ENCODE measurements around the gene TFAM. TPM values are rescaled to one million over a fixed set of nuclear protein-coding genes. Genes with fewer than 3 reads are reported as not detected.

The TFAM gene
- total RNA-seq, 6 donors from 2014 or later: 6.3 to 28.1 (median 16.2) TPM

DNA sequence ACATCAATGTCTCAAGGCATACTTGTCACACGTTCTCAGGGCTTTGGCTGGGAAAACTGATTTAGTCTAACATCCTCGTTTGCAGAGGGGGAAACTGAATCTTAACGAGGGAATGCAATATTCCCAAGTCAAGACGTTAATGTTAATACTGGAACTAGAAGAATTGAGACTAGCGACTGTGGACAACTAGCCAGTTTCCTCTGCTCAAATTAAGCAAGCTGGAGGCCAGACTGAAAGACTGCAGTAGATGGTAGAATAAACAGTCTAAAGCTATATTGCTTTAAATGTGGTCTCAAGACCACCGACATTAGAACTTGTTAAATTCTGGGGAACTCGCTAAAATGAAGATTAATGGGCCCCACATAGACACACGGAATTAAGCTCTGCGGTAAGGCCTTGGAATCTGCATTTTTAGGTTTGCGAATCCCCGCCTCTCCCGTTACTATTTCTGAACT lies 639 bp upstream of the TFAM start:
- Histone ChIP-seq H3K27ac (peak overlapping the region; percentile 85 to 96 (median 92)), H3K4me1 (peaks cover 17 to 31% (median 19%) of the 10 kb centered on the region in 4 donors), H3K36me3 (peaks cover 0 to 27% (median 6%) of the 10 kb centered on the region in 4 donors), H3K4me3 (peak overlapping the region; percentile 61 to 92 (median 77)), H3K9me3 (no peaks in the 10 kb centered on the region), H3K27me3 (no peaks in the 10 kb centered on the region)
- WGBS, 2 donors: 1% methylated on average over 9 to 12 of the region's 12 CpGs
- DNase-seq: no peak
- TF ChIP-seq, protein P1, sequence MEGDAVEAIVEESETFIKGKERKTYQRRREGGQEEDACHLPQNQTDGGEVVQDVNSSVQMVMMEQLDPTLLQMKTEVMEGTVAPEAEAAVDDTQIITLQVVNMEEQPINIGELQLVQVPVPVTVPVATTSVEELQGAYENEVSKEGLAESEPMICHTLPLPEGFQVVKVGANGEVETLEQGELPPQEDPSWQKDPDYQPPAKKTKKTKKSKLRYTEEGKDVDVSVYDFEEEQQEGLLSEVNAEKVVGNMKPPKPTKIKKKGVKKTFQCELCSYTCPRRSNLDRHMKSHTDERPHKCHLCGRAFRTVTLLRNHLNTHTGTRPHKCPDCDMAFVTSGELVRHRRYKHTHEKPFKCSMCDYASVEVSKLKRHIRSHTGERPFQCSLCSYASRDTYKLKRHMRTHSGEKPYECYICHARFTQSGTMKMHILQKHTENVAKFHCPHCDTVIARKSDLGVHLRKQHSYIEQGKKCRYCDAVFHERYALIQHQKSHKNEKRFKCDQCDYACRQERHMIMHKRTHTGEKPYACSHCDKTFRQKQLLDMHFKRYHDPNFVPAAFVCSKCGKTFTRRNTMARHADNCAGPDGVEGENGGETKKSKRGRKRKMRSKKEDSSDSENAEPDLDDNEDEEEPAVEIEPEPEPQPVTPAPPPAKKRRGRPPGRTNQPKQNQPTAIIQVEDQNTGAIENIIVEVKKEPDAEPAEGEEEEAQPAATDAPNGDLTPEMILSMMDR (IDR thresholded peaks at IDR 0.05): no peak
- TF ChIP-seq POLR2A (IDR thresholded peaks at IDR 0.05): no peak
- TF ChIP-seq POLR2AphosphoS5 (IDR thresholded peaks at IDR 0.05): no peak
- TF ChIP-seq EP300 (IDR thresholded peaks at IDR 0.05): no peak
- peak in 1 of 2 donors; percentile 1 for ATAC-seq (ENCODE audit: low FRiP score in 2 of 2)

GRCh38 chr10:58385784-58386112 lies 538 bp downstream of the TFAM start:
- Histone ChIP-seq H3K36me3 (peaks cover 0 to 39% (median 7%) of the 10 kb centered on the region in 4 donors), H3K27ac (peak overlapping the region; percentile 85 to 96 (median 92)), H3K27me3 (no peaks in the 10 kb centered on the region), H3K4me3 (peak overlapping the region; percentile 61 to 92 (median 77)), H3K9me3 (no peaks in the 10 kb centered on the region), H3K4me1 (peaks cover 17 to 31% (median 19%) of the 10 kb centered on the region in 4 donors)
- 1 to 3% methylated on average over 15 of the region's 15 CpGs for WGBS, 2 donors
- peak; percentile 9 to 35 for ATAC-seq (ENCODE audit: low FRiP score in 2 of 2)
- TF ChIP-seq EP300 (IDR thresholded peaks at IDR 0.05) (no peak), POLR2AphosphoS5 (IDR thresholded peaks at IDR 0.05) (no peak), POLR2A (IDR thresholded peaks at IDR 0.05) (no peak)
- TF ChIP-seq, protein P1 (IDR thresholded peaks at IDR 0.05): no peak
- peak in 1 of 2 donors; percentile 47 for DNase-seq

GRCh38 chr10:58389024-58389423 lies 3.8 kb downstream of the TFAM start:
- TF ChIP-seq, protein P1 (IDR thresholded peaks at IDR 0.05): no peak
- TF ChIP-seq EP300 (IDR thresholded peaks at IDR 0.05): no peak
- TF ChIP-seq POLR2AphosphoS5 (IDR thresholded peaks at IDR 0.05): no peak
- TF ChIP-seq POLR2A (IDR thresholded peaks at IDR 0.05): no peak

GRCh38 chr10:58393317-58393716 lies 8.1 kb downstream of the TFAM start:
- no peaks in the 10 kb centered on the region for H3K4me1 ChIP-seq
- 86 to 92% methylated on average over 2 of the region's 2 CpGs for WGBS, 2 donors
- no peak for TF ChIP-seq POLR2A (IDR thresholded peaks at IDR 0.05)
- H3K36me3 ChIP-seq: peaks cover 29 to 95% (median 33%) of the 10 kb centered on the region in 4 donors
- ATAC-seq (ENCODE audit: low FRiP score in 2 of 2) (no peak), DNase-seq (no peak)
- no peak overlapping the region for H3K4me3 ChIP-seq
- H3K9me3 ChIP-seq: no peaks in the 10 kb centered on the region
- no peak overlapping the region for H3K27ac ChIP-seq
- no peaks in the 10 kb centered on the region for H3K27me3 ChIP-seq

More at GRCh38 chr10:58389024-58389423, 3.8 kb downstream of the TFAM start:
- 95 to 96% methylated on average over 3 of the region's 3 CpGs for WGBS, 2 donors
- Histone ChIP-seq H3K4me1 (peaks cover 15 to 25% (median 18%) of the 10 kb centered on the region in 4 donors), H3K27me3 (no peaks in the 10 kb centered on the region), H3K9me3 (no peaks in the 10 kb centered on the region), H3K27ac (no peak overlapping the region), H3K4me3 (no peak overlapping the region), H3K36me3 (peaks cover 9 to 69% (median 10%) of the 10 kb centered on the region in 4 donors)
- DNase-seq: no peak
- ATAC-seq (ENCODE audit: low FRiP score in 2 of 2): no peak

DNA sequence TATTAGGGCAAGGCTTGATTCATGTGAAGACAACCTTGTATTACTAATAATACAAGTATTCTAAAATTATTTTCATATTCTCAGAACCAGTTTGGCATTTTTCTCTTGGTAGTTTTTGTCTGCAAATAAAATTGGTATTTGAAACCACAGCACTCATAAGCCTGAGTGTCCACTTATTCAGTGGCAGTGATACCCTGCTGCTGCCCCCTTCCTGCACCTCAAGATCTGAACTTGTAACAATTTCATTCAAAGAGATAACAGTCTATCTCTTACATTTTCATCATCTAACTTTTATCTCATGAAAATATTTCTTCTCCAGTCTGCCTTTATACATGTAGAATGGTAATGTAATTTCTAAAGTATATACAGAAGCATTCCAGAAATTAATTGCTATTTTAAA lies 9.3 kb downstream of the TFAM start:
- Histone ChIP-seq H3K4me3 (no peak overlapping the region), H3K9me3 (no peaks in the 10 kb centered on the region), H3K27me3 (no peaks in the 10 kb centered on the region), H3K27ac (no peak overlapping the region), H3K36me3 (peaks cover 22 to 86% (median 31%) of the 10 kb centered on the region in 4 donors), H3K4me1 (no peaks in the 10 kb centered on the region)
- ATAC-seq (ENCODE audit: low FRiP score in 2 of 2) (no peak), DNase-seq (no peak)
- TF ChIP-seq POLR2A (IDR thresholded peaks at IDR 0.05) (no peak), POLR2AphosphoS5 (IDR thresholded peaks at IDR 0.05) (no peak), EP300 (IDR thresholded peaks at IDR 0.05) (no peak)
- TF ChIP-seq, protein P1 (IDR thresholded peaks at IDR 0.05): no peak

Data from upper lobe of left lung (tissue), 6 donors.